NCI-H1048 (cell line): ENCODE results near the gene ARHGDIG.

Source experiments
- DNase-seq: peaks from one replicate; lab custom pipeline; 2025; lab: John Stamatoyannopoulos, UW

Gene ARHGDIG

GRCh38 chr16:301235-301634, 20.8 kb downstream of the ARHGDIG start:
- no peak for DNase-seq

- no peak for DNase-seq
Observed at GRCh38 chr16:301950-302349, 21.6 kb downstream of the ARHGDIG start.

- DNase-seq = no peak
Observed at GRCh38 chr16:303760-304505, 23.5 kb downstream of the ARHGDIG start.

- DNase-seq = no peak
Observed at GRCh38 chr16:305916-306626, 25.7 kb downstream of the ARHGDIG start.

- no peak for DNase-seq
Observed at GRCh38 chr16:306911-307370, 26.6 kb downstream of the ARHGDIG start.

GRCh38 chr16:307691-308312, 27.4 kb downstream of the ARHGDIG start:
- no peak for DNase-seq

GRCh38 chr16:309476-309875, 29.1 kb downstream of the ARHGDIG start:
- no peak for DNase-seq

GRCh38 chr16:311725-312124, 31.3 kb downstream of the ARHGDIG start:
- DNase-seq = no peak

- no peak for DNase-seq
Observed at GRCh38 chr16:314351-314750, 34.0 kb downstream of the ARHGDIG start.

GRCh38 chr16:314795-315299, 34.5 kb downstream of the ARHGDIG start:
- DNase-seq = no peak

- DNase-seq = no peak
Observed at GRCh38 chr16:316741-317464, 36.5 kb downstream of the ARHGDIG start.

- DNase-seq = no peak
Observed at GRCh38 chr16:317583-317982, 37.2 kb downstream of the ARHGDIG start.

GRCh38 chr16:318628-319027, 38.2 kb downstream of the ARHGDIG start:
- DNase-seq = no peak

GRCh38 chr16:320206-320605, 39.8 kb downstream of the ARHGDIG start:
- no peak for DNase-seq

GRCh38 chr16:321532-321931, 41.1 kb downstream of the ARHGDIG start:
- no peak for DNase-seq

- no peak for DNase-seq
Observed at GRCh38 chr16:322476-323143, 42.2 kb downstream of the ARHGDIG start.

- no peak for DNase-seq
Observed at GRCh38 chr16:324201-324450, 43.7 kb downstream of the ARHGDIG start.

GRCh38 chr16:324451-325334, 44.3 kb downstream of the ARHGDIG start:
- no peak for DNase-seq

GRCh38 chr16:325375-326145, 45.2 kb downstream of the ARHGDIG start:
- DNase-seq = no peak

- DNase-seq = no peak
Observed at GRCh38 chr16:330741-331140, 50.4 kb downstream of the ARHGDIG start.
